Progenitor cell of endocrine pancreas (in vitro differentiated cells): ENCODE measurements around the gene PCCB. TPM values are rescaled to one million over a fixed set of nuclear protein-coding genes. Genes with fewer than 3 reads are reported as not detected.
"Not testable (repeated sequence)": the region's sequence is repeated elsewhere in the genome, so short reads cannot be mapped to it uniquely, and the experiment has no call there.

ENCODE experiments used
- DNase-seq: peaks from one replicate; pipeline ENCODE4 v3.0.0; 2021; ENCODE audit warnings: low spot score; ENCODE audit not compliant: unreplicated experiment
- H3K27ac Mint-ChIP-seq: 2 replicates; pipeline ENCODE4 v1.8.0; 2021; ENCODE audit warnings: mild to moderate bottlenecking, moderate library complexity, mixed read lengths
- H3K27me3 Mint-ChIP-seq: 2 replicates; pipeline ENCODE4 v1.8.0; 2021; ENCODE audit warnings: mixed read lengths
- H3K36me3 Mint-ChIP-seq: 2 replicates; pipeline ENCODE4 v1.8.0; 2022; ENCODE audit warnings: mixed read lengths; ENCODE audit not compliant: insufficient read depth
- H3K4me1 Mint-ChIP-seq: 2 replicates; pipeline ENCODE4 v1.8.0; 2021; ENCODE audit warnings: low read depth, mixed read lengths
- H3K4me3 Mint-ChIP-seq: 2 replicates; pipeline ENCODE4 v1.8.0; 2021; ENCODE audit warnings: low read depth, mild to moderate bottlenecking, moderate library complexity, mixed read lengths
- H3K9me3 Mint-ChIP-seq: 2 replicates; pipeline ENCODE4 v1.8.0; 2021; ENCODE audit warnings: low read depth, mixed read lengths
- CTCF ChIP-seq: fragments of 200-600 bp; sonication (generic); IDR thresholded peaks from one replicate; pipeline ENCODE4 v1.5.0; 2021; ENCODE audit warnings: antibody characterized with exemption, mild to moderate bottlenecking; ENCODE audit not compliant: unreplicated experiment
- total RNA-seq: library from RNA; stranded (reverse); gene quantifications from 2 replicates; pipeline ENCODE4 v1.2.1, GENCODE V29; 2021

PCCB gene
- total RNA-seq, 1 donor from 2014 or later, result 37.4 TPM

GRCh38 chr3:136261826-136262225 is 11.7 kb downstream of the PCCB start:
- Mint-ChIP-seq H3K27ac (no peak overlapping the region), H3K9me3 (no peaks in the 10 kb centered on the region), H3K4me3 (no peak overlapping the region), H3K4me1 (no peaks in the 10 kb centered on the region), H3K27me3 (no peaks in the 10 kb centered on the region), H3K36me3 (peaks cover 29% of the 10 kb centered on the region)
- TF ChIP-seq CTCF, result no peak
- no peak for DNase-seq

DNA sequence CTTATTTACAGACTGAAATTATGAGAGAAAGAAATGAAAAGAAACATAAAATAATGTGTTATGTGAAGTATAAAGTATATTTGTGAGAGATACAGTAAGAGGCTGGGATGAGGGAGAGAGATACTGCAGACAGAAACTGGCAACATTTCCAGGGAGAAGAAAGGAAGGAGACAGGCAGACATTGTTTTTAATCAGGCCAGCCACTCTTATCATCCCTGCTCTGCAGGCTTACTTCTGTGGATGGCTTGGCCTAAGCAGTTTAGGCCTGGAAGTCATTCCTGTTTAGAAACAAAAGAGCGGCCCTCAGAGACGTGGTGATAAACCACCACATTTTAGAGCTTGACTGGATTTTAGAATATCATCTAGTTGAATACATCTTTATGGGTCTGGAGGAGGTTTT is 12.4 kb downstream of the PCCB start:
- Mint-ChIP-seq H3K27ac (no peak overlapping the region), H3K36me3 (peaks cover 25% of the 10 kb centered on the region)
- no peak for TF ChIP-seq CTCF

GRCh38 chr3:136263251-136263650 is 13.1 kb downstream of the PCCB start:
- Mint-ChIP-seq H3K36me3 (peaks cover 25% of the 10 kb centered on the region), H3K9me3 (no peaks in the 10 kb centered on the region), H3K27me3 (no peaks in the 10 kb centered on the region), H3K27ac (no peak overlapping the region), H3K4me3 (no peak overlapping the region), H3K4me1 (no peaks in the 10 kb centered on the region)
- no peak for DNase-seq
- no peak for TF ChIP-seq CTCF

More for the DNA sequence above, 12.4 kb downstream of the PCCB start:
- H3K4me1 Mint-ChIP-seq, result no peaks in the 10 kb centered on the region
- DNase-seq, result no peak
- no peak overlapping the region for H3K4me3 Mint-ChIP-seq
- no peaks in the 10 kb centered on the region for H3K9me3 Mint-ChIP-seq
- H3K27me3 Mint-ChIP-seq, result no peaks in the 10 kb centered on the region

DNA sequence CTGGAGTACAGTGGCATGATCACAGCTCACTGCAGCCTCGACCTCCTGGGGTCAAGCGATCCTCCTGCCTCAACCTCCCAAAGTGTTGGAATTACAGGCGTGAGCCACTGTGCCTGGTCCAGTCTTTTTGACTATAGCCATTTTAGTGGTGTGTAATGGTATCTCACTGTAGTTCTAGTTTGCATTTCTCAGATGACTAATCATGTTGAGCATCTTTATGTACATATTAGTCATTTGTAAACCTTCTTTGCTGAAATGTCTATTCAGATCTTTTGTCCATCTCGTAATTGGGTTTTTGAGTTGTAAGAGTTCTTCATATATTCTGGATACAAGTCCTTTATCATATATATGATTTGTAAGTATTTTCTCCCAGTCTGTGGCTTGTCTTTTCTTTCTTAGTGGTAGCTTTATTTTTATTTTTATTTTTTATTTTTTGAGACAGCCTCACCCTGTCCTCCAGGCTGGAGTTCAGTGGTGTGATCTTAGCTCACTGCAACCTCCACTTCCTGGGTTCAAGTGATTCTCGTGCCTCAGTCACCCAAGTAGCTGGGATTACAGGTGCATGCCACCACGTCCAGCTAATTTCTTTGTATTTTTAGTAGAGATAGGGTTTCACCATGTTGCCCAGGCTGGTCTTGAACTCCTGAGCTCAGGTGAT is 16.5 kb downstream of the PCCB start:
- H3K27ac Mint-ChIP-seq, H3K27me3 Mint-ChIP-seq, H3K4me1 Mint-ChIP-seq, H3K9me3 Mint-ChIP-seq, H3K4me3 Mint-ChIP-seq, DNase-seq: not testable (repeated sequence)
- H3K36me3 Mint-ChIP-seq, result peaks cover 36% of the 10 kb centered on the region

GRCh38 chr3:136267235-136267634 is 17.1 kb downstream of the PCCB start:
- H3K4me1 Mint-ChIP-seq, result no peaks in the 10 kb centered on the region
- TF ChIP-seq CTCF, result no peak
- no peaks in the 10 kb centered on the region for H3K9me3 Mint-ChIP-seq
- H3K4me3 Mint-ChIP-seq, result no peak overlapping the region
- DNase-seq, result no peak
- peaks cover 35% of the 10 kb centered on the region for H3K36me3 Mint-ChIP-seq
- H3K27me3 Mint-ChIP-seq, result no peaks in the 10 kb centered on the region
- H3K27ac Mint-ChIP-seq, result no peak overlapping the region

DNA sequence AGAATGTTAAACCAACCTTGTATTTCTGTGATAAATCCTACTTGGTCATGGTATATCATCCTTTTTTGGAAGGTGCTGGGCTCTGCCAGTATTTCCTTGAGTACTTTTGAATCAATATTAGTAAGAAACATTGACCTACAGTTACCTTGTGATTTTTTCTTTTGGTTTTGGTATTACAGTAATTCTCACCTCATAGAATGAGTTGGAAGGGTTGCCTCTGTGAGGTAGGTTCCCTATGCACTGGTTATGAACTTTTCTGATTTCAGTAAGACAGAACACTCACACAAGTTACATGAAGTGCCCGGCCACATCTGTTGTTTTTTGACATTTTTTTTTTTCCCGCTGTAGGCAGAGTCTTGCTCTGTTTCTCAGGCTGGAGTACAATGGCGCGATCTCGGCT is 20.0 kb downstream of the PCCB start:
- H3K9me3 Mint-ChIP-seq, result peaks cover 4% of the 10 kb centered on the region

GRCh38 chr3:136271626-136272025 is 21.5 kb downstream of the PCCB start:
- not testable (repeated sequence) for DNase-seq

More for the DNA sequence above, 20.0 kb downstream of the PCCB start:
- no peaks in the 10 kb centered on the region for H3K27me3 Mint-ChIP-seq
- no peak overlapping the region for H3K27ac Mint-ChIP-seq
- H3K36me3 Mint-ChIP-seq, result peaks cover 44% of the 10 kb centered on the region
- peaks cover 1% of the 10 kb centered on the region for H3K4me1 Mint-ChIP-seq
- TF ChIP-seq CTCF, result no peak
- no peak overlapping the region for H3K4me3 Mint-ChIP-seq
- DNase-seq, result no peak

More at GRCh38 chr3:136271626-136272025, 21.5 kb downstream of the PCCB start:
- H3K9me3 Mint-ChIP-seq, H3K4me1 Mint-ChIP-seq, H3K4me3 Mint-ChIP-seq, H3K27me3 Mint-ChIP-seq, H3K27ac Mint-ChIP-seq: not testable (repeated sequence)
- peaks cover 41% of the 10 kb centered on the region for H3K36me3 Mint-ChIP-seq
